HepG2 (cell line): ENCODE data around the gene SOCS3. TPM values are rescaled to one million over a fixed set of nuclear protein-coding genes. Genes with fewer than 3 reads are reported as not detected.

Source experiments
- ATAC-seq: fragments of 200-7000 bp; cut with Tn5 transposase; 3 replicates; pipeline ENCODE4 v1.9.1; 2020; ENCODE audit warnings: mild to moderate bottlenecking, moderate library complexity
- BruUV-seq: library from RNA; stranded (reverse); fragments of 400-500 nt; replicated peaks from 2 replicates; lab custom pipeline; 2021; lab: Mats Ljungman, UMichigan
- CTCF ChIA-PET: fragments of 300-600 bp; formaldehyde crosslinking; extraction: SDS; loops from one replicate; lab custom pipeline; 2021; ENCODE audit warnings: low total read pairs, inconsistent platforms, low intra/inter-chr PET ratio; lab: Yijun Ruan, JAX
- POLR2A ChIA-PET: fragments of 350-600 bp; sonication (Branson Sonifier 250); formaldehyde crosslinking; loops from one replicate; lab custom pipeline; 2020; ENCODE audit warnings: antibody characterized with exemption, inconsistent platforms; lab: Yijun Ruan, JAX
- DNase-seq: peaks from one replicate; pipeline ENCODE4 v3.0.0-alpha.2; 2015; ENCODE audit warnings: low spot score
- FAIRE-seq: peaks from 3 replicates; lab custom pipeline; 2011; peaks lifted over from hg19 to GRCh38; lab: Jason Lieb, UNC
- H2AFZ ChIP-seq: one replicate; pipeline ENCODE4 v1.6.1; 2011; ENCODE audit warnings: low read length, inconsistent platforms
- H3K27ac ChIP-seq: fragments of 300-600 bp; 3 replicates; pipeline ENCODE4 v1.8.0; 2011; ENCODE audit warnings: mixed run types, mild to moderate bottlenecking, mixed read lengths, low read length, inconsistent platforms; ENCODE audit not compliant: insufficient read depth; ENCODE audit errors: extremely low read length
- H3K27me3 ChIP-seq, 2 experiments: fragments of 200-600 bp in 1 of 2; 2 replicates in 1 of 2; 3 replicates in 1 of 2; pipeline versions ENCODE4 v1.6.0 to v1.8.0; 2011; ENCODE audit warnings: low read length in 2 of 2, mild to moderate bottlenecking in 2 of 2, moderate library complexity in 2 of 2, inconsistent platforms in 1 of 2; ENCODE audit not compliant: insufficient read depth in 2 of 2, control insufficient read depth in 1 of 2
- H3K36me3 ChIP-seq, 2 experiments: fragments of 200-600 bp in 1 of 2; replicated peaks in 1 of 2; 2 replicates in 1 of 2; 3 replicates in 1 of 2; pipeline versions ENCODE4 v1.5.1 to v1.8.0; 2011; ENCODE audit warnings: low read length in 2 of 2, inconsistent platforms in 1 of 2; ENCODE audit not compliant: insufficient read depth in 2 of 2, control insufficient read depth in 1 of 2
- H3K4me1 ChIP-seq: 2 replicates; pipeline ENCODE4 v1.5.1; 2012; ENCODE audit warnings: low read length, inconsistent platforms; ENCODE audit not compliant: insufficient read depth
- H3K4me2 ChIP-seq: 2 replicates; pipeline ENCODE4 v1.6.0; 2011; ENCODE audit warnings: low read depth, low read length, inconsistent platforms
- H3K4me3 ChIP-seq, 3 experiments: fragments of 200-600 bp in 1 of 3; sonication (generic), shearing (Covaris generic) in 1 of 3; replicated peaks in 1 of 3; 2 replicates each; pipeline ENCODE4 v1.5.1; 2011 to 2016; ENCODE audit warnings: low read length in 3 of 3, inconsistent platforms in 2 of 3, low read depth in 2 of 3, mild to moderate bottlenecking in 2 of 3, control low read depth in 1 of 3, mixed read lengths in 1 of 3; ENCODE audit not compliant: insufficient read depth in 1 of 3
- H3K79me2 ChIP-seq: one replicate; pipeline ENCODE4 v1.6.1; 2011; ENCODE audit warnings: low read length, inconsistent platforms; ENCODE audit not compliant: insufficient read depth
- H3K9ac ChIP-seq: 2 replicates; pipeline ENCODE4 v1.6.0; 2011; ENCODE audit warnings: mild to moderate bottlenecking, low read depth, low read length, inconsistent platforms; ENCODE audit not compliant: insufficient read depth
- H3K9me3 ChIP-seq: 2 replicates; pipeline ENCODE4 v1.5.1; 2012; ENCODE audit warnings: mild to moderate bottlenecking, low read length
- H4K20me1 ChIP-seq: 2 replicates; pipeline ENCODE4 v1.6.0; 2011; ENCODE audit warnings: inconsistent platforms, mild to moderate bottlenecking, low read length, moderate library complexity; ENCODE audit not compliant: insufficient read depth
- CBFB ChIP-seq: sonication (generic); formaldehyde crosslinking; IDR thresholded peaks from 2 replicates; pipeline ENCODE4 v1.4.0; 2020; ENCODE audit warnings: missing genetic modification reagents
- CBX2 ChIP-seq, 2 experiments: fragments of 200-600 bp in 1 of 2; sonication (generic); formaldehyde crosslinking in 1 of 2; IDR thresholded peaks; 2 replicates each; pipeline versions ENCODE4 v1.7.0 to v1.8.1; 2018 to 2022; ENCODE audit warnings: low read depth in 2 of 2, low read length in 1 of 2, mild to moderate bottlenecking in 1 of 2, missing genetic modification reagents in 1 of 2
- CEBPG ChIP-seq: IDR thresholded peaks from 2 replicates; pipeline ENCODE4 v1.6.1; 2016
- EZH2 ChIP-seq: conservative IDR thresholded peaks from 2 replicates; pipeline ENCODE4 v1.6.1; 2012; ENCODE audit warnings: mild to moderate bottlenecking, low read depth, low read length, moderate library complexity
- FOSL2 ChIP-seq: sonication (generic); formaldehyde crosslinking; IDR thresholded peaks from 2 replicates; pipeline ENCODE4 v1.4.0; 2020; ENCODE audit warnings: missing genetic modification reagents
- HNRNPK ChIP-seq: fragments of 200-400 bp; formaldehyde crosslinking; IDR thresholded peaks from 2 replicates; pipeline ENCODE4 v1.6.1; 2018; ENCODE audit warnings: low read length, low read depth, moderate library complexity, mild to moderate bottlenecking; ENCODE audit not compliant: poor library complexity, severe bottlenecking
- ISL2 ChIP-seq: sonication (generic); formaldehyde crosslinking; IDR thresholded peaks from 2 replicates; pipeline ENCODE4 v1.5.0; 2020; ENCODE audit warnings: missing genetic modification reagents
- KLF15 ChIP-seq: sonication (generic); formaldehyde crosslinking; IDR thresholded peaks from 2 replicates; pipeline ENCODE4 v1.8.1; 2023; ENCODE audit warnings: borderline replicate concordance, mild to moderate bottlenecking, inconsistent platforms, missing genetic modification reagents, mixed read lengths
- MAFG ChIP-seq: sonication (generic); formaldehyde crosslinking; IDR thresholded peaks from 2 replicates; pipeline ENCODE4 v1.5.1; 2020; ENCODE audit warnings: mild to moderate bottlenecking, missing genetic modification reagents
- ONECUT2 ChIP-seq: sonication (generic); formaldehyde crosslinking; IDR thresholded peaks from 2 replicates; pipeline ENCODE4 v1.4.0; 2020; ENCODE audit warnings: missing genetic modification reagents
- POLR2AphosphoS5 ChIP-seq: IDR thresholded peaks from 2 replicates; pipeline ENCODE4 v1.6.1; 2012; ENCODE audit warnings: low read depth, low read length
- RNF2 ChIP-seq: fragments of 450-650 bp; conservative IDR thresholded peaks from 2 replicates; pipeline ENCODE4 v1.6.1; 2016; ENCODE audit warnings: low read depth
- WIZ ChIP-seq: sonication (generic); formaldehyde crosslinking; IDR thresholded peaks from 2 replicates; pipeline ENCODE4 v1.5.1; 2020; ENCODE audit warnings: mild to moderate bottlenecking, missing genetic modification reagents
- ZFY ChIP-seq: sonication (generic); formaldehyde crosslinking; IDR thresholded peaks from 2 replicates; pipeline ENCODE4 v1.4.0; 2020; ENCODE audit warnings: missing genetic modification reagents
- ZNF136 ChIP-seq: sonication (generic); formaldehyde crosslinking; IDR thresholded peaks from 2 replicates; pipeline ENCODE4 v1.8.1; 2022; ENCODE audit warnings: low read depth, mild to moderate bottlenecking, moderate library complexity, missing genetic modification reagents
- ZNF34 ChIP-seq: sonication (generic); formaldehyde crosslinking; IDR thresholded peaks from 2 replicates; pipeline ENCODE4 v1.4.0; 2020; ENCODE audit warnings: mild to moderate bottlenecking, missing genetic modification reagents, borderline replicate concordance
- ZNF44 ChIP-seq: sonication (generic); formaldehyde crosslinking; IDR thresholded peaks from 2 replicates; pipeline ENCODE4 v1.5.1; 2020; ENCODE audit warnings: mild to moderate bottlenecking, missing genetic modification reagents
- ZNF556 ChIP-seq: sonication (generic); formaldehyde crosslinking; IDR thresholded peaks from 2 replicates; pipeline ENCODE4 v1.4.0; 2020; ENCODE audit warnings: mild to moderate bottlenecking, missing genetic modification reagents, borderline replicate concordance
- WGBS: methylation state at CpG from one replicate; pipeline ENCODE4 v1.1.6; 2017; ENCODE audit warnings: low lambda C conversion rate; 5-methylcytosine and 5-hydroxymethylcytosine counted together
- in situ Hi-C: cut with HindIII; loops from 2 replicates; pipeline ENCODE4 v1.10.0; 2017; ENCODE audit warnings: low pct_unique_long_range_greater_than_20kb; ENCODE audit not compliant: extremely low pct_ligation_motif_present
- intact Hi-C: fragments of 100-400 bp; cut with micrococcal nuclease; formaldehyde crosslinking; loops from one replicate; pipeline ENCODE4 v1.10.0; 2022; ENCODE audit not compliant: unreplicated experiment
- polyA plus RNA-seq, 8 experiments: library from polyadenylated mRNA; depleted of rRNA in 3 of 8; stranded (reverse) in 7 of 8; unstranded in 1 of 8; fragments of >200 nt; fragmentation: Illumina TruSeq in 4 of 8; extraction: Trizol in 4 of 8; gene quantifications; 2 replicates each; pipeline versions ENCODE4 v1.2.1 to v1.2.3, GENCODE V29; 2011 to 2016; ENCODE audit warnings: low read depth in 4 of 8, missing spikeins in 1 of 8, mixed read lengths in 1 of 8; ENCODE audit not compliant: insufficient read depth in 1 of 8
- total RNA-seq, 5 experiments: library from RNA; depleted of rRNA; stranded (reverse); fragments of >200 nt; fragmentation: Illumina TruSeq; extraction: Trizol; gene quantifications; 2 replicates each; pipeline ENCODE4 v1.2.3, GENCODE V29; 2016; ENCODE audit warnings: low read depth in 1 of 5
- TF ChIP-seq, protein P1 (sequence below): IDR thresholded peaks from 2 replicates; pipeline ENCODE4 v1.6.1; 2016; ENCODE audit warnings: low read depth, control low read depth

Gene SOCS3
- total and polyA plus RNA-seq, 2 of the 13 experiments (the other 11 are each of a cell fraction or from before 2014, with no cell fraction given): 0.77 to 2.4 TPM

DNA sequence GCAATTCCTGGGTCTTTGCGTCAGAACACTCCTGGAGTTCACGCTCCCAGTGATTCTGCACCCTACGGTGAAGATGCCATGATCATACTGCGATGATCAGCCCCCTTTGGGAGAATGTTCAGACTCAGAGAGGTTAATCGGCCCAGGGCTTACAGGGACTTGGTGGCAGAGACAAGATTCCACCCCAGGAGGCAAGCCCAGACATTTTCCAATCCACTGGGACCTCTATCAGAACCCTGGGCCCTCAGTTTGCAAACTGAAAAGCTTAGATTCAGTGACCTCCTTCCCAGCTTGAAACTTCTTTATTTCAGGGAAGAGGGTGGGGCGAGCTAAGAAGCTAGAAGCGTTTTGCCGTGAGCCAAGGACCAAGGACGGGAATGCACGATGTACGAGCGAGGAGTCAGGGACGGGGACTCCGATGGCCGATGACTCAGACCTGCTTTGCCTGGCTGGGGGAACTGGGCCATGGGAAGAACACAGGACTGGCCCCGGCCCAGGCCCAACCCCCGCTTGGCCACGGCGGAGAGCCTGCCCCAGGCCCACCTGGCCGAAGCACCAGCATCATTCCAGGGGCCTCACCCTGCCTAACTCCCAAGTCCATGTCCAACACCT lies 34.7 kb downstream of the SOCS3 start:
- intact Hi-C loops (no loop called here), in situ Hi-C loops (no loop called here)
- H4K20me1 ChIP-seq: no peaks in the 10 kb centered on the region
- POLR2A ChIA-PET: no interaction called here
- CTCF ChIA-PET: no interaction called here
- H3K4me1 ChIP-seq: peaks cover 17% of the 10 kb centered on the region
- H3K9ac ChIP-seq: no peak overlapping the region
- H3K27me3 ChIP-seq: peaks cover 10 to 70% of the 10 kb centered on the region in 2 experiments
- no peaks in the 10 kb centered on the region for H3K36me3 ChIP-seq
- no peaks in the 10 kb centered on the region for H3K79me2 ChIP-seq
- ATAC-seq (peak; percentile 58), DNase-seq (no peak), FAIRE-seq (no peak)
- no peaks in the 10 kb centered on the region for H3K9me3 ChIP-seq
- H2AFZ ChIP-seq: no peak overlapping the region
- no peak overlapping the region for H3K4me3 ChIP-seq
- H3K27ac ChIP-seq: no peak overlapping the region
- H3K4me2 ChIP-seq: peak overlapping the region; percentile 10; the same call in 1 of the 2 replicates
- BruUV-seq: no TSS peak
- 22% methylated on average over 15 of the region's 20 CpGs for WGBS
- no peak for TF ChIP-seq CBX2 (IDR thresholded peaks at IDR 0.05; ENCODE audit: low read depth, low read length)
- TF ChIP-seq CBX2 (CRISPR knock-in tag; IDR thresholded peaks at IDR 0.05; ENCODE audit: low read depth): no peak
- 0 out of 2 replicates have a peak, but pooled peaks have one; percentile 17 for TF ChIP-seq ZFY (CRISPR knock-in tag)
- TF ChIP-seq KLF15 (CRISPR knock-in tag): no peak
- 0 out of 2 replicates have a peak, but pooled peaks have one; percentile 54 for TF ChIP-seq EZH2
- TF ChIP-seq ISL2 (CRISPR knock-in tag): no peak
- no peak for TF ChIP-seq POLR2AphosphoS5
- TF ChIP-seq FOSL2 (CRISPR knock-in tag): peak; percentile 79

DNA sequence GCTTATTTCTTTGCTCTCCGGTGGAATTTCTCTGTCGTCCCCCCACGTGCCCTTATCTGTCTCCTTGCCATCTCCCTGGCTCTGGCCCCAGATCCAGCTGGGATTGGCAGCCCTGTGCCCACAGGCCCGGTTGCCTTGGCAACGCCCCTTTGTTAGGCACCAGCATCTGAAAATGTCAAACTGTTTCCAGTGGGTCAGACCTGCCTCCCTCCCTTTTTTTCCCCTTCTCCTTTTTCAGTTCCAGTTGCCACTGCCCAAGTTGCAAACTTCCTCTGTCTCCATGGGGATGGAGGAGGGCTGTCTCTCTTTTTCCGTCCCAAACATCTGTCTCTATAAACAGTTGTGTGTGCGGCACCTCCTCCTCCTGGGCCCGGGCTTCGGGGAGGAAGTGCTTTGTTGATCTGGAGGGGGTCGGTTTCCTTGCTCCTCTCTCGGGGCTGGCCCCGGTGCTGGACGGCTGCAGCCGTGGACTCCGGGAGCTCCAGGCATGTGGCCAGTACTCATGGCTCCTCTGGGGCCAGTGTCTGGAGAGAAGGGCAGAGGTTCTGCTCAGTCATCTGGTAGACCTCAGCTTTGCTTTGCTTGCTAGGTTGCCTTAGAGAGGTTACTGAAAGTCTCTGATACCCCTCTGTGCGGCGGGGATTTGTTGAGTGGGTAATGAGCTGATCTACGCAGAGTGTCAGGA lies 35.3 kb downstream of the SOCS3 start:
- no peak for DNase-seq
- WGBS: 23% methylated on average over 18 of the region's 18 CpGs
- no peak overlapping the region for H2AFZ ChIP-seq
- in situ Hi-C loops: no loop called here
- no peak overlapping the region for H3K27ac ChIP-seq
- no peaks in the 10 kb centered on the region for H3K36me3 ChIP-seq
- ChIA-PET CTCF (no interaction called here), POLR2A (no interaction called here)
- intact Hi-C loops: no loop called here
- no peak overlapping the region for H3K4me3 ChIP-seq
- no TSS peak for BruUV-seq
- H3K4me2 ChIP-seq: no peak overlapping the region
- peaks cover 17% of the 10 kb centered on the region for H3K4me1 ChIP-seq
- peaks cover 7 to 71% of the 10 kb centered on the region in 2 experiments for H3K27me3 ChIP-seq
- no peaks in the 10 kb centered on the region for H3K9me3 ChIP-seq
- H3K9ac ChIP-seq: no peak overlapping the region
- peak; percentile 49 for ATAC-seq
- FAIRE-seq: no peak
- H4K20me1 ChIP-seq: no peaks in the 10 kb centered on the region
- H3K79me2 ChIP-seq: no peaks in the 10 kb centered on the region
- no peak for TF ChIP-seq WIZ (CRISPR knock-in tag)
- TF ChIP-seq HNRNPK: peak; percentile 37
- no peak for TF ChIP-seq ZNF556 (CRISPR knock-in tag)
- TF ChIP-seq, protein P1, sequence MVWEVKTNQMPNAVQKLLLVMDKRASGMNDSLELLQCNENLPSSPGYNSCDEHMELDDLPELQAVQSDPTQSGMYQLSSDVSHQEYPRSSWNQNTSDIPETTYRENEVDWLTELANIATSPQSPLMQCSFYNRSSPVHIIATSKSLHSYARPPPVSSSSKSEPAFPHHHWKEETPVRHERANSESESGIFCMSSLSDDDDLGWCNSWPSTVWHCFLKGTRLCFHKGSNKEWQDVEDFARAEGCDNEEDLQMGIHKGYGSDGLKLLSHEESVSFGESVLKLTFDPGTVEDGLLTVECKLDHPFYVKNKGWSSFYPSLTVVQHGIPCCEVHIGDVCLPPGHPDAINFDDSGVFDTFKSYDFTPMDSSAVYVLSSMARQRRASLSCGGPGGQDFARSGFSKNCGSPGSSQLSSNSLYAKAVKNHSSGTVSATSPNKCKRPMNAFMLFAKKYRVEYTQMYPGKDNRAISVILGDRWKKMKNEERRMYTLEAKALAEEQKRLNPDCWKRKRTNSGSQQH (CRISPR knock-in tag): no peak
- no peak for TF ChIP-seq ZNF34 (CRISPR knock-in tag)
- no peak for TF ChIP-seq ZNF136 (CRISPR knock-in tag)
- TF ChIP-seq ZNF44 (CRISPR knock-in tag): no peak
- no peak for TF ChIP-seq CBFB (CRISPR knock-in tag)
- no peak for TF ChIP-seq CEBPG
- TF ChIP-seq ONECUT2 (CRISPR knock-in tag): no peak
- TF ChIP-seq RNF2: no peak
- no peak for TF ChIP-seq MAFG (CRISPR knock-in tag)
